Measurements from ENCODE around the gene DMD. TPM values are rescaled to one million over a fixed set of nuclear protein-coding genes. Genes with fewer than 3 reads are reported as not detected.

Gene DMD
- polyA plus RNA-seq, 3 donors: 0.23 TPM; not detected in 2

DNA sequence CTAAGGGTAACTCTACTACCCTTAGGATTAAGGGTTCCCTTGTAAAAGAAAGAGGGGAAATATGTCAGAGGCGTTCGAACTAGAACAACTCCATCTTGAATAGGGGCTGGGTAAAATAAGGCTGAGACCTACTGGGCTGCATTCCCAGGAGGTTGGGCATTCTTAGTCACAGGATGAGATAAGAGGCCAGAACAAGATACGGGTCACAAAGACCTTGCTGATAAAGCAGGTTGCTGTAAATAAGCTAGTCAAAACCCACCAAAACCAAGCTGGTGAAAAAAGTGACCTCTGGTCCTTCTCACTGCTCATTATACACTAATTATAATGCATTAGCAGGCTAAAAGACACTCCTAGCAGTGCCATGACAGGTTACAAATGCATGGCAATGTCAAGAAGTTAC, 922.0 kb downstream of the DMD start:
- no CpG with 5 or more reads among the region's 3 CpGs for WGBS (ENCODE audit: insufficient coverage)
- Histone ChIP-seq H3K27me3 (ENCODE audit: control insufficient read depth in 2 of 2, insufficient read depth in 2 of 2, low read length in 2 of 2) (no peaks in the 10 kb centered on the region), H3K9me3 (replicated peaks in 1 of 2; ENCODE audit: control insufficient read depth in 1 of 2, insufficient read depth in 1 of 2, low read length in 2 of 2) (no peaks in the 10 kb centered on the region), H2AFZ (ENCODE audit: insufficient read depth, low read depth, low read length, poor library complexity, severe bottlenecking) (no peak overlapping the region), H3K27ac (ENCODE audit: low read depth in 1 of 2, low read length in 2 of 2) (no peak overlapping the region), H3K4me1 (ENCODE audit: control insufficient read depth in 1 of 2, insufficient read depth in 2 of 2, low read length in 2 of 2) (no peaks in the 10 kb centered on the region), H4K20me1 (ENCODE audit: insufficient read depth, low read length) (no peaks in the 10 kb centered on the region), H3K9ac (ENCODE audit: insufficient read depth, low read length, poor library complexity, severe bottlenecking) (no peak overlapping the region), H3K4me2 (replicated peaks; ENCODE audit: extremely low read depth, low read length, poor library complexity, severe bottlenecking) (no peak overlapping the region), H3K79me2 (ENCODE audit: insufficient read depth, low read length) (no peaks in the 10 kb centered on the region), H3K36me3 (replicated peaks in 1 of 2; ENCODE audit: control insufficient read depth in 1 of 2, insufficient read depth in 2 of 2, low read length in 2 of 2) (no peaks in the 10 kb centered on the region), H3K4me3 (replicated peaks in 1 of 3; ENCODE audit: low read depth in 2 of 3, low read length in 3 of 3) (no peak overlapping the region)
- Mint-ChIP-seq H3K4me1 (no peaks in the 10 kb centered on the region), H3K27me3 (ENCODE audit: low read depth in 3 of 3) (no peaks in the 10 kb centered on the region), H3K9me3 (peaks cover 0 to 4% (median 0%) of the 10 kb centered on the region in 7 donors), H3K4me3 (no peak overlapping the region), H3K27ac (no peak overlapping the region), H3K36me3 (no peaks in the 10 kb centered on the region)
- TF ChIP-seq, protein P1, sequence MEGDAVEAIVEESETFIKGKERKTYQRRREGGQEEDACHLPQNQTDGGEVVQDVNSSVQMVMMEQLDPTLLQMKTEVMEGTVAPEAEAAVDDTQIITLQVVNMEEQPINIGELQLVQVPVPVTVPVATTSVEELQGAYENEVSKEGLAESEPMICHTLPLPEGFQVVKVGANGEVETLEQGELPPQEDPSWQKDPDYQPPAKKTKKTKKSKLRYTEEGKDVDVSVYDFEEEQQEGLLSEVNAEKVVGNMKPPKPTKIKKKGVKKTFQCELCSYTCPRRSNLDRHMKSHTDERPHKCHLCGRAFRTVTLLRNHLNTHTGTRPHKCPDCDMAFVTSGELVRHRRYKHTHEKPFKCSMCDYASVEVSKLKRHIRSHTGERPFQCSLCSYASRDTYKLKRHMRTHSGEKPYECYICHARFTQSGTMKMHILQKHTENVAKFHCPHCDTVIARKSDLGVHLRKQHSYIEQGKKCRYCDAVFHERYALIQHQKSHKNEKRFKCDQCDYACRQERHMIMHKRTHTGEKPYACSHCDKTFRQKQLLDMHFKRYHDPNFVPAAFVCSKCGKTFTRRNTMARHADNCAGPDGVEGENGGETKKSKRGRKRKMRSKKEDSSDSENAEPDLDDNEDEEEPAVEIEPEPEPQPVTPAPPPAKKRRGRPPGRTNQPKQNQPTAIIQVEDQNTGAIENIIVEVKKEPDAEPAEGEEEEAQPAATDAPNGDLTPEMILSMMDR (IDR thresholded peaks at IDR 0.05): no peak
- intact Hi-C loops (cut with micrococcal nuclease): no loop called here
- no peak for DNase-seq

DNA sequence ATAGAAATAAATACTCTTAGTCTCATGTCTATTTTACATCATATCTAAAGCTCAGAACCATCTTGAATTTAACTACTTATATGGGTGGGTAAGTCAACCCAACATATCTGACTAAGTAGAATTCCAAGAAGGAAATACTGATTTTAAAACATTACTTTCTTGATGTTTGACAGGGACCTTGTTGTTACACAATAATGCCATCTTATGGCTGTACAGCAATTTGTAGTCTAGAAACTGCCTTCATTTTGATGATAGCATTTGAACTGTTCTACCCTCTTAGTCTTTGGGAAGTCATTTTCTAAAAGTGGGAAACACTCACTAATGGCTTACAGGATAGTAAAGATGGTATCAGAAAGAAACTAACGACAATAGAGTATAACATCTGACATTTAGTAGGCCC, 929.5 kb downstream of the DMD start:
- H3K9ac ChIP-seq (ENCODE audit: insufficient read depth, low read length, poor library complexity, severe bottlenecking): no peak overlapping the region
- Mint-ChIP-seq H3K27me3 (ENCODE audit: low read depth in 3 of 3) (peaks cover 0 to 2% (median 0%) of the 10 kb centered on the region in 3 donors), H3K4me3 (no peak overlapping the region), H3K9me3 (peaks cover 0 to 4% (median 2%) of the 10 kb centered on the region in 7 donors), H3K4me1 (no peaks in the 10 kb centered on the region), H3K27ac (no peak overlapping the region), H3K36me3 (no peaks in the 10 kb centered on the region)
- intact Hi-C loops (cut with micrococcal nuclease): no loop called here
- no peaks in the 10 kb centered on the region for H3K4me1 ChIP-seq (ENCODE audit: control insufficient read depth in 1 of 2, insufficient read depth in 2 of 2, low read length in 2 of 2)
- WGBS (ENCODE audit: insufficient coverage): no CpG with 5 or more reads among the region's 1 CpG
- no peaks in the 10 kb centered on the region for H3K79me2 ChIP-seq (ENCODE audit: insufficient read depth, low read length)
- H3K9me3 ChIP-seq (replicated peaks in 1 of 2; ENCODE audit: control insufficient read depth in 1 of 2, insufficient read depth in 1 of 2, low read length in 2 of 2): no peaks in the 10 kb centered on the region
- H2AFZ ChIP-seq (ENCODE audit: insufficient read depth, low read depth, low read length, poor library complexity, severe bottlenecking): no peak overlapping the region
- H4K20me1 ChIP-seq (ENCODE audit: insufficient read depth, low read length): no peaks in the 10 kb centered on the region
- TF ChIP-seq, protein P1 (IDR thresholded peaks at IDR 0.05): no peak
- H3K27me3 ChIP-seq (ENCODE audit: control insufficient read depth in 2 of 2, insufficient read depth in 2 of 2, low read length in 2 of 2): no peaks in the 10 kb centered on the region
- H3K4me2 ChIP-seq (replicated peaks; ENCODE audit: extremely low read depth, low read length, poor library complexity, severe bottlenecking): no peak overlapping the region
- H3K4me3 ChIP-seq (replicated peaks in 1 of 3; ENCODE audit: low read depth in 2 of 3, low read length in 3 of 3): no peak overlapping the region
- DNase-seq: no peak
- H3K27ac ChIP-seq (ENCODE audit: low read depth in 1 of 2, low read length in 2 of 2): no peak overlapping the region
- H3K36me3 ChIP-seq (replicated peaks in 1 of 2; ENCODE audit: control insufficient read depth in 1 of 2, insufficient read depth in 2 of 2, low read length in 2 of 2): no peaks in the 10 kb centered on the region

Measured in CD14-positive monocyte (primary cell).